Activated naive CD8-positive, alpha-beta T cell treated with anti-CD3 and anti-CD28 coated beads for 36 hours (primary cell): ENCODE data around the gene INHBC. TPM values are rescaled to one million over a fixed set of nuclear protein-coding genes. Genes with fewer than 3 reads are reported as not detected.

Experiments used
- DNase-seq: peaks from one replicate; pipeline ENCODE4 v3.0.0; 2021
- H3K27ac Mint-ChIP-seq: one replicate; pipeline ENCODE4 v1.8.0; 2022; ENCODE audit warnings: mild to moderate bottlenecking, moderate library complexity, mixed read lengths
- H3K27me3 Mint-ChIP-seq: one replicate; pipeline ENCODE4 v1.8.0; 2022; ENCODE audit warnings: mild to moderate bottlenecking, mixed read lengths
- H3K36me3 Mint-ChIP-seq: one replicate; pipeline ENCODE4 v1.8.0; 2021; ENCODE audit warnings: mild to moderate bottlenecking, mixed read lengths
- H3K4me1 Mint-ChIP-seq: one replicate; pipeline ENCODE4 v1.8.0; 2021; ENCODE audit warnings: mixed read lengths
- H3K4me3 Mint-ChIP-seq: one replicate; pipeline ENCODE4 v1.8.0; 2022; ENCODE audit warnings: mild to moderate bottlenecking, moderate library complexity, mixed read lengths
- H3K9me3 Mint-ChIP-seq: one replicate; pipeline ENCODE4 v1.8.0; 2022; ENCODE audit warnings: mixed read lengths
- total RNA-seq, 2 experiments: library from RNA; stranded (reverse); gene quantifications; one replicate each; pipeline ENCODE4 v1.2.3, GENCODE V29; 2021

The INHBC gene
- total RNA-seq, 2 experiments from 2014 or later, result not detected

DNA sequence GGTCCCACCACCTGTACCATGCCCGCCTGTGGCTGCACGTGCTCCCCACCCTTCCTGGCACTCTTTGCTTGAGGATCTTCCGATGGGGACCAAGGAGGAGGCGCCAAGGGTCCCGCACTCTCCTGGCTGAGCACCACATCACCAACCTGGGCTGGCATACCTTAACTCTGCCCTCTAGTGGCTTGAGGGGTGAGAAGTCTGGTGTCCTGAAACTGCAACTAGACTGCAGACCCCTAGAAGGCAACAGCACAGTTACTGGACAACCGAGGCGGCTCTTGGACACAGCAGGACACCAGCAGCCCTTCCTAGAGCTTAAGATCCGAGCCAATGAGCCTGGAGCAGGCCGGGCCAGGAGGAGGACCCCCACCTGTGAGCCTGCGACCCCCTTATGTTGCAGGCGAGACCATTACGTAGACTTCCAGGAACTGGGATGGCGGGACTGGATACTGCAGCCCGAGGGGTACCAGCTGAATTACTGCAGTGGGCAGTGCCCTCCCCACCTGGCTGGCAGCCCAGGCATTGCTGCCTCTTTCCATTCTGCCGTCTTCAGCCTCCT lies 21.6 kb downstream of the INHBC start:
- no peaks in the 10 kb centered on the region for H3K9me3 Mint-ChIP-seq
- peak; percentile 65 for DNase-seq
- peak overlapping the region; percentile 77 for H3K4me3 Mint-ChIP-seq
- H3K27ac Mint-ChIP-seq, result peak overlapping the region; percentile 54
- peaks cover 37% of the 10 kb centered on the region for H3K4me1 Mint-ChIP-seq
- H3K36me3 Mint-ChIP-seq, result no peaks in the 10 kb centered on the region
- H3K27me3 Mint-ChIP-seq, result peaks cover 5% of the 10 kb centered on the region

GRCh38 chr12:57456737-57457490 lies 22.3 kb downstream of the INHBC start:
- Mint-ChIP-seq H3K9me3 (no peaks in the 10 kb centered on the region), H3K36me3 (no peaks in the 10 kb centered on the region), H3K27me3 (peaks cover 5% of the 10 kb centered on the region), H3K27ac (no peak overlapping the region), H3K4me3 (no peak overlapping the region), H3K4me1 (peaks cover 41% of the 10 kb centered on the region)
- no peak for DNase-seq

- Mint-ChIP-seq H3K27ac (peak overlapping the region; percentile 97), H3K4me1 (peaks cover 51% of the 10 kb centered on the region), H3K36me3 (no peaks in the 10 kb centered on the region), H3K9me3 (no peaks in the 10 kb centered on the region), H3K27me3 (peaks cover 5% of the 10 kb centered on the region), H3K4me3 (peak overlapping the region; percentile 88)
- DNase-seq, result no peak
Measured at GRCh38 chr12:57458665-57459054, 24.1 kb downstream of the INHBC start.

DNA sequence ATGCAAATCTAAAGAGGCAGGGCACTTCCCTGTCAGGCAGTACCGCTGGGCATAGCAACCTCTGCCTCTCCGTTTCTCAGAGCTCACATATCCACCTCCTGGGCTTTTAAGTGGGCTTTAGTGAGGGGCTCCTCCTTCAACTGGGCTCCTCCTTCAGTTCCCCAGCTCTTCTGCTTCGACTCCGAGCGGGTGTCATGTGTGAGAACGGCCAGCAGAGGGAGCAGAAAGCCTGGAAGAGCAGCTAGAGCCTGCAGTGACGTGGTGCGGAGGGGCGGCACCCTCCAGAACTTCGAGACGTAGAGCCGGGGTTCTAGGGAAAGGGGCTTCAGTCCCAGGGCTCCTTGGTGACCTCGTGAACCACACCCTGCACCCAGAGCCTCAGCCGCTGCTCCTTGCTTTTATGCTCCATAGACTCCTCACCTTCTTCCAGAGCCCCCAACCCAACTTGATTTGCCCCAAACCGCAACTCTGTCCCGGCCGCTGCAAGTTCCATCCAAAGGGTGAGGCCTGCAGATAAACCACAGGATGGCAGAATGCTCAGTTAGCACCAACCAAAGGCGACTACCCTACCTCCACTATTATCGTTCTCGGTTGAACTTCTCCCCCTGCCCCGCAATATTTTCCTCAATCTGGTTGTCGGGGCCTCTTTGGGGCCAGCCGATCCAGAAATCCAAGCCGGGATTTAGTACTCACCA lies 24.6 kb downstream of the INHBC start:
- Mint-ChIP-seq H3K4me1 (peaks cover 56% of the 10 kb centered on the region), H3K27ac (peak overlapping the region; percentile 97), H3K4me3 (peak overlapping the region; percentile 88), H3K36me3 (no peaks in the 10 kb centered on the region), H3K9me3 (no peaks in the 10 kb centered on the region), H3K27me3 (peaks cover 5% of the 10 kb centered on the region)
- peak; percentile 94 for DNase-seq

GRCh38 chr12:57459750-57460467 lies 25.3 kb downstream of the INHBC start, which contains the start of gene GLI1:
GLI1 (plus strand) TSS chr12:57459785; CDS start chr12:57463692, 3,907 bp downstream.
- peaks cover 5% of the 10 kb centered on the region for H3K27me3 Mint-ChIP-seq
- no peaks in the 10 kb centered on the region for H3K36me3 Mint-ChIP-seq
- peak within 1 kb of the TSS; percentile 97 for H3K27ac Mint-ChIP-seq
- H3K4me1 Mint-ChIP-seq, result peaks cover 60% of the 10 kb centered on the region
- DNase-seq, result no peak
- peak within 1 kb of the TSS; percentile 88 for H3K4me3 Mint-ChIP-seq
- H3K9me3 Mint-ChIP-seq, result no peaks in the 10 kb centered on the region

GRCh38 chr12:57460468-57460784 lies 25.8 kb downstream of the INHBC start:
- peaks cover 5% of the 10 kb centered on the region for H3K27me3 Mint-ChIP-seq
- H3K4me3 Mint-ChIP-seq, result peak overlapping the region; percentile 71
- no peak for DNase-seq
- H3K27ac Mint-ChIP-seq, result no peak overlapping the region
- H3K9me3 Mint-ChIP-seq, result no peaks in the 10 kb centered on the region
- H3K36me3 Mint-ChIP-seq, result no peaks in the 10 kb centered on the region
- peaks cover 62% of the 10 kb centered on the region for H3K4me1 Mint-ChIP-seq

DNA sequence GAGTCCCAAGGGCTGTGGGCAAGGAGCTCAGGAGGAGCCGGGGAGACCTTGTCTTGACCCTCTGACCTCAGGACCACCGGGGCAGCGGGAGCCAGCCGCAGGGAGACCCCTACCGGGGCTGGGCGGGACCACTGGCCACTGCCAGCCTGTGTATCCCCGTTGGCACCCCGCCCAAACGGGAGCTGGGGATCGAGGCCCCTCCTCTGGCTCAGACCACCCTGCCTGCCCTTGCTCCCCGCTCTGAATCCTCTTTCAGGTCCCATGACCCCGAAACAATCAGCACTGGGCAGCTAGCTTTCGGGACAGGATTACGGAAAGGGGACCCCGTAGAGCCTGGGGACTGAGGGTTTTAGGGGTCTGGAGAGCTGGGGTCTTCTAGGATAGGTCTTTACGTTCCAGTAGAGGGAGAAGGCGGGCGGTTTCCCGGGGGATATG lies 26.3 kb downstream of the INHBC start:
- Mint-ChIP-seq H3K36me3 (no peaks in the 10 kb centered on the region), H3K4me3 (peak overlapping the region; percentile 85)

DNA sequence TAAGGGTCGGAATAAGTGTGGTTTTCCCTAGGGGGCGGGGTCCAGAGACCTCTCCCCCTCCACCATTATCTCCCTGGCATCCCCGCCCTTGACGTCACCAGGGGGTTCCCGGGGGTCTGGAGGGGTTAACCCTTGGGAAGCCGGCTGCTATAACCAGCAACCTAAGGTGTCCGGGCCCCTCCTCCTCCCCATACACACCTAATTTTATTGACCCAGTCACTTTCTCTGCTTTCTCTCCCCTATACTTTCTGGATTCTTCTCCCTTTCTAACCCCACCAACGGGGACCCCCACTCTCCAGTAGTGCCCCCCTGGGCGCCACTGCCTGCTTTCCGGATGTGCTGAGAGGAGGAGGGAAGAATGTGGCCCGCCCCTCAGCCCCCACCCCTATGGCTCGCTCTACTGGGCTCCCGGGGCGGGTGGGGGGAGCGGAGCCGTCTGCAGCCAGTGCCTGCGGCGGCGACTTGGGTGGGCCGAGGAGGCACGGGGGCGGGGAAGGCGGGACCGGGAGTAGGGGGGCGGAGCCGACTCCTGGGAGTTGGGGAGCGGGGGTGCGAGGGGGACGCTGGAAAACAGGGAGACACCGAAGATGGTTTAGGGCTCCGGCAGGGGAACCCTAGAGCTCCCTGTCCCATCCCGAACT lies 26.8 kb downstream of the INHBC start:
- Mint-ChIP-seq H3K9me3 (no peaks in the 10 kb centered on the region), H3K27ac (no peak overlapping the region), H3K4me1 (peaks cover 56% of the 10 kb centered on the region), H3K27me3 (peaks cover 5% of the 10 kb centered on the region), H3K36me3 (no peaks in the 10 kb centered on the region), H3K4me3 (peak overlapping the region; percentile 85)
- DNase-seq, result peak; percentile 57

More for the DNA sequence above, 26.3 kb downstream of the INHBC start:
- peaks cover 5% of the 10 kb centered on the region for H3K27me3 Mint-ChIP-seq
- peaks cover 58% of the 10 kb centered on the region for H3K4me1 Mint-ChIP-seq
- no peaks in the 10 kb centered on the region for H3K9me3 Mint-ChIP-seq
- no peak overlapping the region for H3K27ac Mint-ChIP-seq
- no peak for DNase-seq

- peak overlapping the region; percentile 59 for H3K27ac Mint-ChIP-seq
- H3K4me3 Mint-ChIP-seq, result peak overlapping the region; percentile 85
- H3K27me3 Mint-ChIP-seq, result peaks cover 5% of the 10 kb centered on the region
- H3K4me1 Mint-ChIP-seq, result peaks cover 56% of the 10 kb centered on the region
- H3K36me3 Mint-ChIP-seq, result peaks cover under 1% of the 10 kb centered on the region
- no peaks in the 10 kb centered on the region for H3K9me3 Mint-ChIP-seq
- DNase-seq, result peak; percentile 34
Measured at GRCh38 chr12:57461917-57462250, 27.3 kb downstream of the INHBC start.

DNA sequence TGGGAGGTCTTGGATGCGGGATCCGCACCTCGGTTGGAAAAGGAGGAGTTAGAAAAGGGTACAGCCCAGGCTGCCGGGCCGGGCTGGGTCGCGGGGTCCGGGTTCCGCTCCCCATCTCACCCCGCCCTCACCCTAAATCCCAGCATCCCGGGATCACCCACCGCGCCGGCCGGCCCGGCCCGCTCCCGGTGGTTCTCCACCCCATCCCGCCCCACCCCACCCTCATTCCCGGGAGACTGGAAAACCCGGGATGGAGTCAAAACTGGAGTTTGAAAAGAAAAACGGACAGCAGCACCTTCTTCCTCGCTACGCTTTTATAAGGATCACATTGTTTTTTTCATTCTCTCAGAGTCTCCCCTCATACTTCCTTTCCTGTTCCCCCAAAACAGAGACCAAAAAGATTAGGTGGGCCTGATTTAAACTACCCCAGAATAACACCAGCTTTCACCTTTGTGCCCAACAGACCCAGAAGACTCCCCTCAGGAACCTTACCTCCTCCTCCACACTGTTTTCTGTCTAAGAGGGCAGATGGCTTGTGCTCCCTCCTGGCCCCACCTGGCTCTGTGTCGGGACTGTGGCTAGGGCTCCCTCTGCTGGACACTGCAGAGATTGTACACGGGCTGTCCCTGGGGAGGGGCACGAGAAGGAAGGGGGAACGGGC lies 27.8 kb downstream of the INHBC start:
- Mint-ChIP-seq H3K27me3 (peaks cover 5% of the 10 kb centered on the region), H3K4me1 (peaks cover 56% of the 10 kb centered on the region)

GRCh38 chr12:57462912-57463253 lies 28.3 kb downstream of the INHBC start:
- no peak overlapping the region for H3K27ac Mint-ChIP-seq
- H3K4me3 Mint-ChIP-seq, result no peak overlapping the region
- H3K27me3 Mint-ChIP-seq, result peaks cover 5% of the 10 kb centered on the region
- no peaks in the 10 kb centered on the region for H3K9me3 Mint-ChIP-seq
- no peak for DNase-seq
- peaks cover 10% of the 10 kb centered on the region for H3K36me3 Mint-ChIP-seq
- H3K4me1 Mint-ChIP-seq, result peaks cover 57% of the 10 kb centered on the region

More for the DNA sequence above, 27.8 kb downstream of the INHBC start:
- Mint-ChIP-seq H3K36me3 (peaks cover 5% of the 10 kb centered on the region), H3K4me3 (peak overlapping the region; percentile 86), H3K9me3 (no peaks in the 10 kb centered on the region), H3K27ac (peak overlapping the region; percentile 73)
- peak; percentile 90 for DNase-seq

GRCh38 chr12:57464569-57464968 lies 30.0 kb downstream of the INHBC start:
- no peak for DNase-seq
- H3K4me1 Mint-ChIP-seq, result peaks cover 46% of the 10 kb centered on the region
- H3K36me3 Mint-ChIP-seq, result peaks cover 22% of the 10 kb centered on the region
- no peaks in the 10 kb centered on the region for H3K9me3 Mint-ChIP-seq
- no peak overlapping the region for H3K27ac Mint-ChIP-seq
- no peak overlapping the region for H3K4me3 Mint-ChIP-seq
- H3K27me3 Mint-ChIP-seq, result peaks cover 5% of the 10 kb centered on the region

GRCh38 chr12:57465030-57465746 lies 30.6 kb downstream of the INHBC start:
- no peak overlapping the region for H3K27ac Mint-ChIP-seq

More at GRCh38 chr12:57465030-57465746, 30.6 kb downstream of the INHBC start:
- Mint-ChIP-seq H3K4me1 (peaks cover 45% of the 10 kb centered on the region), H3K27me3 (peaks cover 4% of the 10 kb centered on the region), H3K4me3 (no peak overlapping the region), H3K36me3 (peaks cover 24% of the 10 kb centered on the region), H3K9me3 (no peaks in the 10 kb centered on the region)
- no peak for DNase-seq
